Right lobe of liver (tissue), 4 donors: ENCODE results near the gene CSNK1D.

Experiments
- POLR2A ChIP-seq: fragments of 450-650 bp; IDR thresholded peaks from one replicate; pipeline ENCODE4 v1.6.1; 2017; ENCODE audit warnings: antibody characterized with exemption, mild to moderate bottlenecking
- TF ChIP-seq, protein P1 (sequence below), 4 donors: fragments of 200-600 bp in 3 of 4; fragments of 450-650 bp in 1 of 4; IDR thresholded peaks; one replicate each; pipeline versions ENCODE4 v1.5.1 to v1.8.0; 2016 to 2022; ENCODE audit warnings: antibody characterized with exemption in 4 of 4, mild to moderate bottlenecking in 2 of 4
- donor health status: DM: no; HTN: no; CAD: no.
- donor health status: DM: no; HTN: no; CAD: no.
- donor health status: DM: no; HTN: yes; CAD: no.

DNA sequence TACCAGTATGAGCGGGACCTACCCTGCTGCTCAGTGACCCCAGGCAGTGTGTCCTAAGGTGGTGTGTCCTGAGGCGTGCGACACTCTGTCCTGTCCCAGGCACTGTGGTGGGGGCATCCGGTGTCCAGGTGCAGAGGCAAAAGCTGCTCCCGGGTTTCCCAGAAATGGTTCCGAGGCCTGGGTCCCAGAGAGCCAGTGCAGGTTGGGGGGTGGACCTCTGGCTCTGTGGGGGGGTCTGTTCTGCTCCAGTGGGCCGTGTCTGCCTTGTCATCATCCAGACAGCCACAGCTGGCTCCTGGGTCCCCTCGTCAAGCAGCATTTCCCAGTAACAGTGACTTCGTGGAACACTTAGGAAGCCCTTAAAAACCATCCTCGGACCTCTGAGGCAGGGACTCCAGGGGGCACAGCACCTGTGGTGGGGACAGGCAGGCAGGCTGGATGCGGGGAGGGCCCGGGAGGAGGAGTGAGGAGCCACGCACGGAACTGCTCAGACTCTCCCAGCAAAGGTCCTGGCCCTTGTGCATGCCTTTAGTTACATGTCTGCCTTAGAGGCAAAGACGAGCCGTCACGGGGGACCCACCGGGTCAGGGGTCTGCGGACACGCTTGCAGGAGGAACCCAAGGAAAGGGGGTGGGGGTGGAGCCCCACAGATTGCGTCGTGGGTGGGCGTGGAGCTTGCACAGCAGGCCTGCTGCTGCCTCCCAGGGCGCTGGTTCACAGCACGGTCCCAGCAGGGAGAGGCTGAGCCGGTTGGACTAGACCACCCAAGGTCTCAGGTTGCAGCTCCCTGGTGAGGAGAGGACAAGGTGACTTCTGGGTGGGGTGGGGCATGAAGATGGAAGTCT, 39.1 kb downstream of the CSNK1D start:
- TF ChIP-seq, protein P1, sequence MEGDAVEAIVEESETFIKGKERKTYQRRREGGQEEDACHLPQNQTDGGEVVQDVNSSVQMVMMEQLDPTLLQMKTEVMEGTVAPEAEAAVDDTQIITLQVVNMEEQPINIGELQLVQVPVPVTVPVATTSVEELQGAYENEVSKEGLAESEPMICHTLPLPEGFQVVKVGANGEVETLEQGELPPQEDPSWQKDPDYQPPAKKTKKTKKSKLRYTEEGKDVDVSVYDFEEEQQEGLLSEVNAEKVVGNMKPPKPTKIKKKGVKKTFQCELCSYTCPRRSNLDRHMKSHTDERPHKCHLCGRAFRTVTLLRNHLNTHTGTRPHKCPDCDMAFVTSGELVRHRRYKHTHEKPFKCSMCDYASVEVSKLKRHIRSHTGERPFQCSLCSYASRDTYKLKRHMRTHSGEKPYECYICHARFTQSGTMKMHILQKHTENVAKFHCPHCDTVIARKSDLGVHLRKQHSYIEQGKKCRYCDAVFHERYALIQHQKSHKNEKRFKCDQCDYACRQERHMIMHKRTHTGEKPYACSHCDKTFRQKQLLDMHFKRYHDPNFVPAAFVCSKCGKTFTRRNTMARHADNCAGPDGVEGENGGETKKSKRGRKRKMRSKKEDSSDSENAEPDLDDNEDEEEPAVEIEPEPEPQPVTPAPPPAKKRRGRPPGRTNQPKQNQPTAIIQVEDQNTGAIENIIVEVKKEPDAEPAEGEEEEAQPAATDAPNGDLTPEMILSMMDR (IDR thresholded peaks at IDR 0.05), result no peak
- no peak for TF ChIP-seq POLR2A
